ENCODE results near the gene UGT1A9.
"Not testable (repeated sequence)": the region's sequence is repeated elsewhere in the genome, so short reads cannot be mapped to it uniquely, and the experiment has no call there.

Gene UGT1A9

DNA sequence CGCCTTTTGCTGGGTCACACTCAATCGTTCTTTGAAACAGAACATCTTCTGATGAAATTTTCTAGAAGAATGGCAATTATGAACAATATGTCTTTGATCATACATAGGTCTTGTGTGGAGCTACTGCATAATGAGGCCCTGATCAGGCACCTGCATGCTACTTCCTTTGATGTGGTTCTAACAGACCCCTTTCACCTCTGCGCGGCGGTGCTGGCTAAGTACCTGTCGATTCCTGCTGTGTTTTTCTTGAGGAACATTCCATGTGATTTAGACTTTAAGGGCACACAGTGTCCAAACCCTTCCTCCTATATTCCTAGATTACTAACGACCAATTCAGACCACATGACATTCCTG is 41.5 kb downstream of the UGT1A9 start:
- FAIRE-seq, result no peak

DNA sequence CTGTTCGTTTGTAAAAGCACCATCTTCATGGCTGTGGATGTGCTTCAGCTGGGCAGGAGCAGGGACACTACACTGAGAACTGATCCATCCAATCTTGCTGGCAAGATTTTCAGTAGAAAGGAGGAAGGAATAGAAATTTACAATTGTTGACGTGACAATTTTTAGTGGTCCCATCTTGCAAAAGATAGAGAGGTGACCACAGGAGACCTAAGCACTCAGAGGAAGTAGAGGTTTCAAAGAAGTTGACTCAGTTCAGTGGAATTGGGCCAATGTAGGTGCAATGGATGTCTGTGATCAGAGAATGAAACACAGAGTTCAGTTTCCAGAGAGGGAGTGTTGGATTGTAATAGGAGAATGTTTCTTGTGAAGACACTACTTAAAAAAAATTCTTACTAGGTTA is 42.4 kb downstream of the UGT1A9 start:
- FAIRE-seq, result no peak

DNA sequence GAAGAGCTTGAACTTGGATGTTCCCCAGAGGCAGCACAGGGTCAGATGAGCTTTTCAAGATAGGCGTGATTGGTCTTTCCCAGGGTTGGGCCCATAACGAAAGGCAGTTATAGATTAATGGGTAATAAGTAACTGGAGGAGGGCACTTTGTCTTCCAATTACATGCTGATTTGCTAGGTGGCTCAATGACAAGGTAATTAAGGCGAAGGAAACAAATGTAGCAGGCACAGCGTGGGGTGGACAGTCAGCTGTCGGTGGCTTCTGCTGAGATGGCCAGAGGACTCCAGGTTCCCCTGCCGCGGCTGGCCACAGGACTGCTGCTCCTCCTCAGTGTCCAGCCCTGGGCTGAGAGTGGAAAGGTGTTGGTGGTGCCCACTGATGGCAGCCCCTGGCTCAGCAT is 46.9 kb downstream of the UGT1A9 start, which contains the start of gene UGT1A4:
Gene UGT1A4, plus strand, starts transcription at position 185 of the 400 bp plus-strand sequence. Its CDS starts 85 bp downstream, at position 270.
- FAIRE-seq, result no peak

DNA sequence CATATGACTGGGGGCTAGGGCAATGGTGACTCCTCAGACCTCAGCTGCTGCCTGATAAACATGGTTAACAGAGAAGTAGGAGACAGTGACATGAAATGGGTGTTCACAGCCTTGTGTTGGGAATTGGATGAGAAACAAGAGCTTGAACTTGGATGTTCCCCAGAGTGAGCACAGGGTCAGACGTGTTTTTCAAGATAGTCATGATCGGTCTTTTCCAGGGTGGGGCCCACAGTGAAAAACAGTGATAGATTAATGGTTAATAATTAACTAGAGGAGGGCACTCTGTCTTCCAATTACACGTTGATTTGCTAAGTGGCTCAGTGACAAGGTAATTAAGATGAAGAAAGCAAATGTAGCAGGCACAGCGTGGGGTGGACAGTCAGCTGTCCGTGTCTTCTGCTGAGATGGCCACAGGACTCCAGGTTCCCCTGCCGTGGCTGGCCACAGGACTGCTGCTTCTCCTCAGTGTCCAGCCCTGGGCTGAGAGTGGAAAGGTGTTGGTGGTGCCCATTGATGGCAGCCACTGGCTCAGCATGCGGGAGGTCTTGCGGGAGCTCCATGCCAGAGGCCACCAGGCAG is 57.1 kb downstream of the UGT1A9 start, which contains the start of gene UGT1A3:
Gene UGT1A3, plus strand, starts transcription at position 320 of the 579 bp plus-strand sequence. Its CDS starts 85 bp downstream, at position 405.
- no peak for FAIRE-seq

DNA sequence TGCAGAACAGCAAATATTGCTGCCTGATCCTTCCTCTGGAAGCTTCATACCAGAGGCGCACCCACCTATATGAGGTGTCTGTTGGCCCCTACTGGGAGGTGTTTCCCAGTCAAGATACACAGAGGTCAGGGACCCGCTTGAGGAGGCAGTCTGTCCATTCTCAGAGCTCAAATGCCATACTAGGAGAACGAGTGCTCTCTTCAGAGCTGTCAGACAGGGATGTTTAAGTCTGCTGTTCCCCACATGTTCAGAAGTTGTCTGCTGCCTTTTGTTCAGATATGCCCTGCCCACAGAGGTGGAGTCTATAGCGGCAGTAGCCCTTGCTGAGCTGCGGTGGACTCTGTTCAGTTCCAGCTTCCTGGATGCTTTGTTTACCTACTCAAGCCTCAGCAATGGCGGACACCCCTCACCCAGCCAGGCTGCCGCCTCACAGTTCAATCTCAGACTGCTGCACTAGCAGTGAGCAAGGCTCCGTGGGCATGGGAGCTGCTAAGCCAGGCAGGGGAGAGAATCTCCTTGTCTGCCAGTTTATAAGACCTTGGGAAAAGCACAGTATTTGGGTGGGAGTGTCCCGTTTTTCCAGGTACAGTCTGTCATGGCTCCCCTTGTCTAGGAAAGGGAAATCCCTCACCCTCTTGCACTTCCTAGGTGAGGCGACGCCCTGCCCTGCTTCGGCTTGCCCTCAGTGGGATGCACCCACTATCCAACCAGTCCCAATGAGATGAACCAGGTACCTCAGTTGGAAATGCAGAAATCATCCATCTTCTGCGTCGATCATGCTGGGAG is 65.4 kb downstream of the UGT1A9 start:
- FAIRE-seq, result not testable (repeated sequence)

DNA sequence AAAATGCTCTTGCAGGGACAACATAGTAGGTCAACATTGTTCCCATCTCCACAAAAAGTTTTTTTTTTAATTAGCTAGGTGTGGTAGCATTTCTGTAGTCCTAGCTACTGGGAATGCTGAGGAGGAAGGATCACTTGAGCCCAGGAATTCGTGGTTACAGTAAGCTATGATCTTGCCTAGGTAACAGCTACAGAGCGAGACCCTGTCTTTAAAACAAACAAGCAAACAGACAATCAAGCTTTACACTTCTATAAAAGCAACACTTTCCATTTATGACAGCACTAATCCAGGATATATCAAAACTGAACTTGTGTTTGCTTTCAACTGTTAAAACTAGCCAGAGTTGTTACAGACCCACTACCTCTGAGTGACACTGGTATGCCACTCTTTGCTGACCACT is 69.2 kb downstream of the UGT1A9 start:
- no peak for FAIRE-seq

DNA sequence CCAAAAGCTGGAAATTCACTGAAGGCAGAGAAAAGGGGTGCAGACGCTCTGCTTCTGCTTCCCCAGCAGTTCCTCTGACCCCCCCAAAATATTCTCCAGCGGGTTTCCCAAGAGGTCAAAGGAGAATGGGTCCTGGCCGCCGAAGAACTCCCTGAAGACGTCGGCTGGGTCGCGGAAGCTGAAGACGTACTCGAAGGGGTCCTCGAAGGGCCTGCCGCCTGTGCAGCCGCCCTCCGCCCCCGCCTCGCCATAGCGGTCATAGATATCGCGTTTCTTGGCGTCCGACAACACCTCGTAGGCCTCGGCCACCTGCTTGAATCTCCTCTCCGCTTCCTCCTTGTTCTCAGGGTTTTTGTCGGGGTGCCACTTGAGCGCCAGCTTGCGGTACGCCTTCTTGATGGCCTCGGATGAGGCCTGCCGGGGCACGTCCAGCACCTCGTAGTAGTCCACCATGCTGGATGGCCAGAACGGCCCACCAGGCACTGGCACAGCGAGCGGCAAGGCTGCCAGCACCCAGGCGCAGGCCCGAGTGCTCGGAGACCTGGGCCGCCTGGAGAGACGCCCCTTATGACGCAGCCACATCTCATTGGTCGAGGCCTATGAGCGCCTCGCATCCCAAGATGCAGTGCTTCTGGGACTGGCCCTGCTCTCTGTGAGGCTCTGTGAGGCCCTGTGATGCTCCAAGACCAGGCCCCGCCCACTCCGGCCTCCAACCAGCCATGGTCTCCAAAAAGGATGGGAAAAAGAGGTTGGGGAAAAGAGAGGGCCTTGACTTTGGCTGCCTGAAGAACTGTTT is 72.0 kb downstream of the UGT1A9 start:
- FAIRE-seq, result no peak

DNA sequence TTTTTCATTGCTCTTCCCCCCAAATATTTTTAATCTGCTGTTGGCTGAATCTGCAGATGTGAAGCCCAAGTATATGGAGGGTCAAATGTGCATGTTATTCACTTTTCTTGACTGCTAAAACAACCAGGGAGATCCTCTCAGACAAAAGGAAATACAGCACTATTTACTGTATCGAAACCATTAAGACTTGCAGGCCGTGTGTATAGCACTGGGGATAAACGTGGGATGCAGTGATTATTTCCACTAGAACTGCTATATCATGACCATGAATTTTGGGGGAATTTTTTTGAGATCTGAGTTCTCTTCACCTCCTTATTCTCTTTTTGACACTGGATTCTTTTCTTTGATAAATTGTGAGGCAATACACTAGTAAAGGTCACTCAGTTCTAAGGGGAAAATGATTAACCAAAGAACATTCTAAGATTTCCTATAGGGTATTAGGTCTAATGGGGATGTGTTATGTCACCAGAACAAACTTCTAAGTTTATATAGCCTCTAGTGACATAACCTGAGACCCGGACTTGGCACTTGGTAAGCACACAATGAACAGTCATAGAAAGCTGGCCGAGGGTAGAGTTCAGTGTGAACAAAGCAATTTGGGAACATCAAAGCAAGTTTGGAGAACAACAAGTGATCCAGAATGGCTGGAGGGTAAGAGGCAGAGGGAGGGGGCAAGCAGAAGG is 73.5 kb downstream of the UGT1A9 start:
- FAIRE-seq, result no peak

DNA sequence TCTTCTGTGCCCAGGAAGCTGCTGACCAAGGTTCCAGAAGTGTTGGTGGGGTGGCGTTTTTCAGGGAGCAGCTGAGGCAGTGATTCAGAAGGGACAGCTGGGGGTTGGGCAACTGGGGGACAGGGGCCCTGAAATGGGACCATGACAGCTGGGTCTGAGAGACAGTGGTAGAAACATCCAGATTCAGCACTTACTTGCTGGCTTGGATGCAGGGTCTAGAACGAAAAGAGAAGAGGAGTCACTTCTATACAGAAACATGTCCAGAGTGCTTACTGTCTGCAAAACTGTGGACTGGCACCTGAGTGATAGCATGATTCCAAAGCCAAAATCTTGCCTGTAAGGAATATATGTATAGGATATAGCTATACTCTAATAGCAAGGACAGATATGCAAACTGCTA is 74.1 kb downstream of the UGT1A9 start:
- not testable (repeated sequence) for FAIRE-seq

DNA sequence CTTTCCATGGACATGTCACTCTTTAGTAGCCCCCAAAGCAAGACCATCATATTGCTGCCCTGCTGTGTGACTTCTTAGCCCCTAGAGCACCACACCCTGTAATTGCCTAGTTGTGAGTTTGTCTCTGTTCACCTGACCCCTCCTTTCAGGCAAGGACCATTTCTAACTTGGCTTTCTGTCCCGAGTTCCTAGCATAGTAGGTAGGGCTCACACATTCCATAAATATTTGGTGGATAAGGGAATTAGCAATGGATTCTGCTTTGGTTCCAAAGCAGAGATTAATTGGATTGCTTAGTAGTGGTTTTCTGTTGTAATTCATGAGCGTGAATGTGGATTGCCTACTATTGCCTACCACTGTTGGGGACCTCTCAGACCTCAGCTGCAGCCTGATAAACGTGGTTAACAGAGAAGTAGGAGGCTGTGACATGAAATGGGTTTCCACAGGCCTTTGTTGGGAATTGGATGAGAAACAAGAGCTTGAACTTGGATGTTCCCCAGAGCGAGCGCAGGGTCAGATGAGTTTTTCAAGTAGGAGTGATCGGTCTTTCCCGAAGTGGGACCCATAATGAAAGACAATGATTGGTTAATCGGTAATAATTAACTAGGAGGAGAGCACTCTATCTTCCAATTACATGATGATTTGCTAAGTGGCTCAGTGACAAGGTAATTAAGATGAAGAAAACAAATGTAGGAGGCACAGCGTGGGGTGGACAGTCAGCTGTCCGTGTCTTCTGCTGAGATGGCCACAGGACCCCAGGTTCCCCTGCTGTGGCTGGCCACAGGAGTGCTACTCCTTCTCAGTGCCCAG is 75.0 kb downstream of the UGT1A9 start:
- no peak for FAIRE-seq

DNA sequence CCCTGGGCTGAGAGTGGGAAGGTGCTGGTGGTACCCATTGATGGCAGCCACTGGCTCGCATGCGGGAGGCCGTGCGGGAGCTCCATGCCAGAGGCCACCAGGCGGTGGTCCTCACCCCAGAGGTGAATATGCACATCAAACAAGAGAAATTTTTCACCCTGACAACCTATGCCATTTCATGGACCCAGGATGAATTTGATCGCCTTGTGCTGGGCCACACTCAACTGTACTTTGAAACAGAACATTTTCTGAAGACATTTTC is 75.5 kb downstream of the UGT1A9 start:
- no peak for FAIRE-seq

DNA sequence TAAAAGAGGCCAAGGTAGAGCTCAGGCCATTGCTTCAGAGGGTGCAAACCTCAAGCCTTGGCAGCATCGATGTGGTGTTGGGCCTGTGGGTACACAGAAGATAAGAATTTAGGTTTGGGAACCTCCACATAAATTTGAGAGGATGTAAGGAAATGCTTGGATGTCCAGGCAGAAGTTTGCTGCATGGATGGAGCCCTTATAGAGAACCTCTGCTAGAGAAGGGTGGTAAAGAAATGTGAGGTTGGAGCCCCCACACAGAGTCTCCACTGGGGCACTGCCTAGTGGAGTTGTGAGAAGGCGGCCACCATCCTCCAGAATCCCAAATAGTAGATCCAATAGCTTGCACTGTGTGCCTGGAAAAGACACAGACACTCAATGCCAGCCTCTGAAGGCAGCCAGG is 79.0 kb downstream of the UGT1A9 start:
- not testable (repeated sequence) for FAIRE-seq

DNA sequence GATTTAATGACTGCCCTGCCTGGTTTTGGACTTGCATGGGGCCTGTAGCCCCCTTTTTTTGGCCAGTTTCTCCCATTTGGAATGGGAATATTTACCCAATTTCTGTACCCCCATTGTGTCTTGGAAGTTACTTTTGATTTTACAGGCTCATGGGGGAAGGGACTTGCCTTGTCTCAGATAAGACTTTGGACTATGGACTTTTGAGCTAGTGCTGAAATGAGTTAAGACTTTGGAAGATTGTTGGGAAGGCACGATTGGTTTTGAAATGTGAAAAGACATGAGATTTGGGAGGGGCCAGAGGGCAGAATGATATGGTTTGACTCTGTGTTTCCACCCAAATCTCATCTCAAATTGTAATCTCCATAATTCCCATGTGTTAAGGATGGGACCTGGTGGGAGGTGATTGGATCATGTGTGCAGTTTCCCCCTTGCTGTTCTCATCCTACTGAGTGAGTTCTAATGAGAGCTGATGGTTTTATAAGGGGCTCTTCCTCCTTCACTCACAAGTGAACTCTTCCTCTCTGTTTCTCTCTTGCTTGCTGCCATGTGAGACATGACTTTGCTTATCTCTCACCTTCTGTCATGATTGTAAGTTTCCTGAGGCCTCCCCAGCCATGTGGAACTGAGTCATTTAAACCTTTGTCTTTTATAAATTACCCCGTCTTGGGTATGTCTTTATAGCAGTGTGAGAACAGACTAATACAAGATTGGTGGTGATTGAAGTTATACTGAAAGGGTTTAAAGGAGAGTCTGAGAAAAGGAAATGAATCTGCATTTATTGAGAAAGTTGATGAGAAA is 79.7 kb downstream of the UGT1A9 start:
- not testable (repeated sequence) for FAIRE-seq

DNA sequence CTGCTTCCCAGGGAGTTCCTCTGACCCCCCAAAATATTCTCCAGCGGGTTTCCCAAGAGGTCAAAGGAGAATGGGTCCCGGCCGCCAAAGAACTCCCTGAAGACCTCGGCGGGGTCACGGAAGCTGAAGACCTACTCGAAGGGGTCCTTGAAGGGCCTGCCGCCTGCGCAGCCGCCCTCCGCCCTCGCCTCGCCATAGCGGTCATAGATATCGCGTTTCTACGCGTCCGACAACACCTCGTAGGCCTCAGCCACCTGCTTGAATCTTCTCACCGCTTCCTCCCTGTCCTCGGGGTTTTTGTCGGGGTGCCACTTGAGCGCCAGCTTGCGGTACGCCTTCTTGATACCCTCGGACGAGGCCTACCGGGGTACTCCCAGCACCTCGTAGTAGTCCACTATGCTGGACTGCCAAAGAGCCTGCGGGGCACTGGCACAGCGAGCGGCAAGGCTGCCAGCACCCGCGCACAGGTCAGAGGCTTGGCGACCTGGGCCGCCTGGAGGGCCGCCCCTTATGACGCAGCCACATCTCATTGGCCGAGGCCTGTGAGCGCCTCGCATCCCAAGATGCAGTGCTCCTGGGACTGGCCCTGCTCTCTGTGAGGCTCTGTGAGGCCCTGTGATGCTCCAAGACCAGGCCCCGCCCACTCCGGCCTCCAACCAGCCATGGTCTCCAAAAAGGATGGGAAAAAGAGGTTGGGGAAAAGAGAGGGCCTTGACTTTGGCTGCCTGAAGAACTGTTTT is 83.3 kb downstream of the UGT1A9 start:
- FAIRE-seq, result no peak

DNA sequence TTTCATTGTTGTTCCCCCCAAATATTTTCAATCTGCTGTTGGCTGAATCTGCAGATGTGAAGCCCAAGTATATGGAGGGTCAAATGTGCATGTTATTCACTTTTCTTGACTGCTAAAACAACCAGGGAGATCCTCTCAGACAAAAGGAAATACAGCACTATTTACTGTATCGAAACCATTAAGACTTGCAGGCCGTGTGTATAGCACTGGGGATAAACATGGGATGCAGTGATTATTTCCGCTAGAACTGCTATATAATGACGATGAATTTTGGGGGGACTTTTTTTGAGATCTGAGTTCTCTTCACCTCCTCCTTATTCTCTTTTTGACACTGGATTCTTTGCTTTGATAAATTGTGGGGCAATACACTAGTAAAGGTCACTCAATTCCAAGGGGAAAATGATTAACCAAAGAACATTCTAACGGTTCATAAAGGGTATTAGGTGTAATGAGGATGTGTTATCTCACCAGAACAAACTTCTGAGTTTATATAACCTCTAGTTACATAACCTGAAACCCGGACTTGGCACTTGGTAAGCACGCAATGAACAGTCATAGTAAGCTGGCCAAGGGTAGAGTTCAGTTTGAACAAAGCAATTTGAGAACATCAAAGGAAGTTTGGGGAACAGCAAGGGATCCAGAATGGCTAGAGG is 84.9 kb downstream of the UGT1A9 start:
- no peak for FAIRE-seq

DNA sequence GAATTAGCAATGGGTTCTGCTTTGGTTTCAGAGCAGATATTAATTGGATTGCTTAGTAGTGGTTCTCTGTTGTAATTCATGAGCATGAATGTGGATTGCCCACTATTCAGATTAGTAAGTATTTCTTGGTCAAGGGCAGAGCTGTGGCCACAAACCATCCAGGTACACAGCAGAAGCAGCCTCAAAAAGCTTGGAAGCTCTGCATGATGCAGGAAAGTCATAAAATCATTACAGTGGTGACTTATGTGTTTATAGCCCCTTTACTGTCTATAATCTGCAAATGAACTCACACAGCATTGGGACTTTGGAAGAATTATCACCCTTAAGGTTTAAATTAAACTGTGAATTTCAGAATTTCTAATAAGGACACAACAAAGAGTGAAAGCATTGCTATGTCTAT is 86.4 kb downstream of the UGT1A9 start:
- no peak for FAIRE-seq

DNA sequence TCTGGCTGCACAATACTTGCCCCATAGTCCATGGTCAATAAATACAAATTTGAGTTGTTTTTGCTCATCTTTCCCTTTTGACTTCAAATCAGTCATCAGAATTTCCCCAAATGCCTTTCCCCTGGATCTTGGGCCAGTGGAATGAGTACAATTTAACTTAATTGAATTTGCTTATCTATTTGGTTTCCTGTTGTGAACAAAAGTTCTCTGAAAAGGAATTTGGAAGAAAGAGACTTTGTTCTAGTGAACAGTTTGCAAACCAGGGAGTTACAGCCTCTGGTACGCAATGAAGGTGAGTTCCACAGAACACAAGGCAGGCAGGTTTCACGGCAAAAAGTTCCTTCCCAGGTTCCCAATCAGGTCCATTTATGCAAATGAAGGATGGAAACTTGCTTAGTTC is 87.2 kb downstream of the UGT1A9 start:
- no peak for FAIRE-seq

DNA sequence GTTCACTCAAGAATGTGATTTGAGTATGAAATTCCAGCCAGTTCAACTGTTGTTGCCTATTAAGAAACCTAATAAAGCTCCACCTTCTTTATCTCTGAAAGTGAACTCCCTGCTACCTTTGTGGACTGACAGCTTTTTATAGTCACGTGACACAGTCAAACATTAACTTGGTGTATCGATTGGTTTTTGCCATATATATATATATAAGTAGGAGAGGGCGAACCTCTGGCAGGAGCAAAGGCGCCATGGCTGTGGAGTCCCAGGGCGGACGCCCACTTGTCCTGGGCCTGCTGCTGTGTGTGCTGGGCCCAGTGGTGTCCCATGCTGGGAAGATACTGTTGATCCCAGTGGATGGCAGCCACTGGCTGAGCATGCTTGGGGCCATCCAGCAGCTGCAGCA is 88.3 kb downstream of the UGT1A9 start, which contains the start of gene UGT1A1:
Gene UGT1A1, plus strand, starts transcription at position 228 of the 400 bp plus-strand sequence. Its CDS starts 18 bp downstream, at position 246.
- FAIRE-seq, result no peak

DNA sequence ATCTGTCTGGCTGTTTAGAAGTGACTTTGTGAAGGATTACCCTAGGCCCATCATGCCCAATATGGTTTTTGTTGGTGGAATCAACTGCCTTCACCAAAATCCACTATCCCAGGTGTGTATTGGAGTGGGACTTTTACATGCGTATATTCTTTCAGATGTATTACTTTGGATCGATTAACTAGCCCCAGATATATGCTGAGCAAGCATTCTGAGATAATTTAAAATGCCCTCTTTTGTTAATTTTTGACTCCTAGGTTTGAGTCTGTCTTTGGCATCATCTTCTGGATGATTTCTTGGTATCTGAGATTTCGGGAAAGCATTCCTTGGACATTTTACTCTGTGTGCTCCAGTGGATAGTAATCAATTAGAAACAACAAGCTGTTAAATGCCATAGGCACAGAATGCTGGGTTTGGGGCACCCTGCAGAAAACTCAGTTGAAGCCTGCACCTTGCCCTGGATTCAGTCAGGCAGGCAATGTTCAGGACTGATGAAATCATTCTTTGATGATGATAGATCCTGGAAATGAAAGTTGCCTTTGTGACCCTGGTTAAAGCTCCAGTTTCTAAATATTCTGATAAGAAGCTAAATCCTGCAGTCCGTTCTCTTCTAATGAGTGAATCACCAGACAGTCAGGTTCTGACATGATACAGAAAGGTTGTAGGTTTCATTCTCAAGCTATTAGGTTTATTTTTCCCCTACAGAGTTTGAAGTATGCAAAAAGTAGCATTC is 89.5 kb downstream of the UGT1A9 start:
- FAIRE-seq, result no peak

DNA sequence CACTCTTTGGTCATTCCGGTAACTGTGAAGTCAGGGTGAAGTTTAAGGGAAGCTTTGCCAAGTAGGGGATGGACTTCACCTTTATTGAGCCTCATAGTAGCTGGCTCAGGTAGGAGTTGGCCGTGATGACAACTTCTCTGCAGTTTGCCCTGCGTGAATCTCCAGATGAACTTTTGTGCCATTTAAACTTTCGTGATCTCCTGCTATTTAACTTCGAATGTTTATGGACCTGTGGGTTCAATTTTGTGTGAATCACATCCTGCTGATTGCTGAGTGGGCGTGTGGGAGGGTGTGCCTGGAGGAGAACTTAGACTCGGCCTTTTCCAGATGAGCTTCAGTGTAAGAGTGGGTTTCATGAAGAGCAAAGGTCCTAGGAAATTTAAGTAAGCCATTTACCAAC is 92.6 kb downstream of the UGT1A9 start:
- FAIRE-seq, result no peak

All from TTC549 (cell line).